CD14-positive monocyte (primary cell): ENCODE data around the gene DCP2. TPM values are rescaled to one million over a fixed set of nuclear protein-coding genes. Genes with fewer than 3 reads are reported as not detected.

Source experiments
- DNase-seq, 3 donors: peaks; one replicate each; pipeline ENCODE4 v3.0.0-alpha.2; 2011 to 2022
- H2AFZ ChIP-seq: 2 replicates; pipeline ENCODE4 v1.6.0; 2012; ENCODE audit warnings: mild to moderate bottlenecking, low read depth, low read length, inconsistent platforms; ENCODE audit not compliant: insufficient read depth, poor library complexity, severe bottlenecking
- H3K27ac ChIP-seq, 2 donors: 1 replicate in 1 of 2; 2 replicates in 1 of 2; pipeline ENCODE4 v1.5.1; 2012 to 2013; ENCODE audit warnings: low read length in 2 of 2, control low read depth in 1 of 2, inconsistent platforms in 1 of 2, low read depth in 1 of 2, mild to moderate bottlenecking in 1 of 2
- H3K27me3 ChIP-seq, 2 donors: one replicate each; pipeline versions ENCODE4 v1.6.0 to v1.6.1; 2011 to 2013; ENCODE audit warnings: low read length in 2 of 2; ENCODE audit not compliant: control insufficient read depth in 2 of 2, insufficient read depth in 2 of 2
- H3K36me3 ChIP-seq, 2 donors: replicated peaks in 1 of 2; 1 replicate in 1 of 2; 2 replicates in 1 of 2; pipeline versions ENCODE4 v1.5.1 to v1.6.1; 2012 to 2013; ENCODE audit warnings: low read length in 2 of 2, control low read depth in 1 of 2, inconsistent platforms in 1 of 2, mild to moderate bottlenecking in 1 of 2; ENCODE audit not compliant: insufficient read depth in 2 of 2, control insufficient read depth in 1 of 2
- H3K4me1 ChIP-seq, 2 donors: 1 replicate in 1 of 2; 2 replicates in 1 of 2; pipeline versions ENCODE4 v1.5.1 to v1.6.1; 2012 to 2013; ENCODE audit warnings: low read length in 2 of 2, control low read depth in 1 of 2, inconsistent platforms in 1 of 2, mild to moderate bottlenecking in 1 of 2, moderate library complexity in 1 of 2; ENCODE audit not compliant: insufficient read depth in 2 of 2, control insufficient read depth in 1 of 2
- H3K4me2 ChIP-seq: replicated peaks from 2 replicates; pipeline ENCODE3; 2012; ENCODE audit warnings: low read length, moderate library complexity, mild to moderate bottlenecking; ENCODE audit not compliant: poor library complexity, severe bottlenecking; ENCODE audit errors: extremely low read depth
- H3K4me3 ChIP-seq, 3 experiments: fragments of 200-600 bp in 1 of 3; sonication (generic) in 1 of 3; replicated peaks in 1 of 3; 1 replicate in 2 of 3; 2 replicates in 1 of 3; pipeline ENCODE4 v1.5.1; 2011 to 2013; ENCODE audit warnings: low read length in 3 of 3, mild to moderate bottlenecking in 3 of 3, control low read depth in 2 of 3, low read depth in 2 of 3, inconsistent platforms in 1 of 3, moderate library complexity in 1 of 3
- H3K79me2 ChIP-seq: 2 replicates; pipeline ENCODE4 v1.6.0; 2012; ENCODE audit warnings: mild to moderate bottlenecking, control low read depth, inconsistent platforms, low read length, moderate library complexity; ENCODE audit not compliant: insufficient read depth
- H3K9ac ChIP-seq: 2 replicates; pipeline ENCODE4 v1.6.0; 2017; ENCODE audit warnings: low read length, mild to moderate bottlenecking; ENCODE audit not compliant: insufficient read depth, poor library complexity, severe bottlenecking
- H3K9me3 ChIP-seq, 2 donors: replicated peaks in 1 of 2; 1 replicate in 1 of 2; 2 replicates in 1 of 2; pipeline versions ENCODE4 v1.5.1 to v1.6.1; 2012 to 2013; ENCODE audit warnings: low read length in 2 of 2, control low read depth in 1 of 2; ENCODE audit not compliant: control insufficient read depth in 1 of 2, insufficient read depth in 1 of 2
- H4K20me1 ChIP-seq: 2 replicates; pipeline ENCODE4 v1.6.0; 2012; ENCODE audit warnings: mild to moderate bottlenecking, low read length, control low read depth, moderate library complexity; ENCODE audit not compliant: insufficient read depth
- H3K27ac Mint-ChIP-seq, 7 donors: one replicate each; pipeline ENCODE4 v1.8.0; 2020; ENCODE audit warnings: mild to moderate bottlenecking in 7 of 7, mixed read lengths in 7 of 7, moderate library complexity in 6 of 7, inconsistent platforms in 2 of 7
- H3K27me3 Mint-ChIP-seq, 3 donors: one replicate each; pipeline ENCODE4 v1.8.0; 2021 to 2022; ENCODE audit warnings: low read depth in 3 of 3, mild to moderate bottlenecking in 3 of 3, mixed read lengths in 3 of 3, moderate library complexity in 3 of 3, inconsistent platforms in 1 of 3
- H3K36me3 Mint-ChIP-seq, 2 donors: one replicate each; pipeline ENCODE4 v1.8.0; 2020; ENCODE audit warnings: mixed read lengths in 2 of 2, inconsistent platforms in 1 of 2, mild to moderate bottlenecking in 1 of 2
- H3K4me1 Mint-ChIP-seq: one replicate; pipeline ENCODE4 v1.8.0; 2020; ENCODE audit warnings: mild to moderate bottlenecking, mixed read lengths
- H3K4me3 Mint-ChIP-seq, 2 donors: one replicate each; pipeline ENCODE4 v1.8.0; 2020; ENCODE audit warnings: mild to moderate bottlenecking in 2 of 2, mixed read lengths in 2 of 2, moderate library complexity in 1 of 2
- H3K9me3 Mint-ChIP-seq, 7 donors: one replicate each; pipeline ENCODE4 v1.8.0; 2020 to 2022; ENCODE audit warnings: mixed read lengths in 7 of 7, mild to moderate bottlenecking in 6 of 7, moderate library complexity in 6 of 7, inconsistent platforms in 2 of 7
- CTCF ChIP-seq: fragments of 200-600 bp; IDR thresholded peaks from one replicate; pipeline ENCODE4 v1.8.0; 2022; ENCODE audit warnings: antibody characterized with exemption, mild to moderate bottlenecking
- WGBS: methylation state at CpG from one replicate; pipeline ENCODE4 v1.1.5; 2013; ENCODE audit warnings: missing lambda C conversion rate; ENCODE audit not compliant: insufficient coverage; 5-methylcytosine and 5-hydroxymethylcytosine counted together
- intact Hi-C, 2 donors: fragments of 100-400 bp; cut with micrococcal nuclease; formaldehyde crosslinking; loops; one replicate each; pipeline versions ENCODE4 v1.15.0 to v1.15.1; 2023
- polyA plus RNA-seq, 3 donors: library from polyadenylated mRNA; depleted of rRNA in 1 of 3; unstranded in 2 of 3; stranded (reverse) in 1 of 3; fragments of 300-500 nt in 2 of 3; fragments of >200 nt in 1 of 3; fragmentation: Illumina TruSeq in 2 of 3; gene quantifications; 1 replicate in 2 of 3; 2 replicates in 1 of 3; pipeline ENCODE4 v1.2.3, GENCODE V29; 2012 to 2021

The DCP2 gene
- polyA plus RNA-seq, 3 donors: 24.0 to 62.2 (median 58.9) TPM

GRCh38 chr5:112996830-112997374 lies 20.3 kb downstream of the DCP2 start:
- Mint-ChIP-seq H3K27me3 (no peaks in the 10 kb centered on the region), H3K4me1 (peaks cover 4% of the 10 kb centered on the region), H3K9me3 (no peaks in the 10 kb centered on the region), H3K27ac (peak overlapping the region in 1 of 7 donors; percentile 33), H3K4me3 (no peak overlapping the region), H3K36me3 (peaks cover 55 to 83% of the 10 kb centered on the region in 2 donors)
- DNase-seq: no peak
- H3K27me3 ChIP-seq: no peaks in the 10 kb centered on the region
- H3K79me2 ChIP-seq: peaks cover 97% of the 10 kb centered on the region
- H3K4me3 ChIP-seq: no peak overlapping the region
- peaks cover 100% of the 10 kb centered on the region for H4K20me1 ChIP-seq
- H3K27ac ChIP-seq: no peak overlapping the region
- no CpG with 5 or more reads among the region's 4 CpGs for WGBS
- intact Hi-C loops: loop anchor here in 1 of 2 donors (5.0 kb wide), 1 partner anchor 610 kb away; no protein-coding TSS in a partner anchor
- peaks cover 61 to 98% of the 10 kb centered on the region in 2 donors for H3K36me3 ChIP-seq
- no peaks in the 10 kb centered on the region for H3K4me1 ChIP-seq
- no peak overlapping the region for H2AFZ ChIP-seq
- no peak for TF ChIP-seq CTCF
- no peak overlapping the region for H3K9ac ChIP-seq
- H3K9me3 ChIP-seq: no peaks in the 10 kb centered on the region
- H3K4me2 ChIP-seq: no peak overlapping the region

GRCh38 chr5:112998296-112998695 lies 21.7 kb downstream of the DCP2 start:
- peak overlapping the region in 2 of 7 donors; percentile 4 to 63 for H3K27ac Mint-ChIP-seq
- Histone ChIP-seq H2AFZ (no peak overlapping the region), H3K4me2 (no peak overlapping the region), H3K27me3 (no peaks in the 10 kb centered on the region), H3K79me2 (peaks cover 96% of the 10 kb centered on the region), H4K20me1 (peaks cover 100% of the 10 kb centered on the region), H3K27ac (no peak overlapping the region), H3K4me1 (no peaks in the 10 kb centered on the region), H3K9me3 (no peaks in the 10 kb centered on the region), H3K4me3 (no peak overlapping the region), H3K36me3 (peaks cover 64 to 98% of the 10 kb centered on the region in 2 donors), H3K9ac (no peak overlapping the region)
- H3K27me3 Mint-ChIP-seq: no peaks in the 10 kb centered on the region
- peaks cover 52 to 80% of the 10 kb centered on the region in 2 donors for H3K36me3 Mint-ChIP-seq
- H3K4me3 Mint-ChIP-seq: no peak overlapping the region
- intact Hi-C loops: loop anchor here in 1 of 2 donors (5.0 kb wide), 1 partner anchor 609 kb away; no protein-coding TSS in a partner anchor
- H3K9me3 Mint-ChIP-seq: no peaks in the 10 kb centered on the region
- WGBS: 83% methylated on average over 1 of the region's 4 CpGs
- no peak for TF ChIP-seq CTCF
- DNase-seq: no peak
- H3K4me1 Mint-ChIP-seq: peaks cover 4% of the 10 kb centered on the region
